GM18873 (cell line): ENCODE results near the gene IMMT.
A peak's percentile ranks its signal among the peaks of the same experiment; 100 is the strongest.
"Not testable (repeated sequence)": the region's sequence is repeated elsewhere in the genome, so short reads cannot be mapped to it uniquely, and the experiment has no call there.

ENCODE experiments used
- ATAC-seq: cut with Tn5 transposase; IDR thresholded peaks from one replicate; pipeline ENCODE4 v1.9.1; 2021; ENCODE audit warnings: mild to moderate bottlenecking, moderate library complexity, moderate number of reproducible peaks; ENCODE audit not compliant: unreplicated experiment, low FRiP score

The IMMT gene

DNA sequence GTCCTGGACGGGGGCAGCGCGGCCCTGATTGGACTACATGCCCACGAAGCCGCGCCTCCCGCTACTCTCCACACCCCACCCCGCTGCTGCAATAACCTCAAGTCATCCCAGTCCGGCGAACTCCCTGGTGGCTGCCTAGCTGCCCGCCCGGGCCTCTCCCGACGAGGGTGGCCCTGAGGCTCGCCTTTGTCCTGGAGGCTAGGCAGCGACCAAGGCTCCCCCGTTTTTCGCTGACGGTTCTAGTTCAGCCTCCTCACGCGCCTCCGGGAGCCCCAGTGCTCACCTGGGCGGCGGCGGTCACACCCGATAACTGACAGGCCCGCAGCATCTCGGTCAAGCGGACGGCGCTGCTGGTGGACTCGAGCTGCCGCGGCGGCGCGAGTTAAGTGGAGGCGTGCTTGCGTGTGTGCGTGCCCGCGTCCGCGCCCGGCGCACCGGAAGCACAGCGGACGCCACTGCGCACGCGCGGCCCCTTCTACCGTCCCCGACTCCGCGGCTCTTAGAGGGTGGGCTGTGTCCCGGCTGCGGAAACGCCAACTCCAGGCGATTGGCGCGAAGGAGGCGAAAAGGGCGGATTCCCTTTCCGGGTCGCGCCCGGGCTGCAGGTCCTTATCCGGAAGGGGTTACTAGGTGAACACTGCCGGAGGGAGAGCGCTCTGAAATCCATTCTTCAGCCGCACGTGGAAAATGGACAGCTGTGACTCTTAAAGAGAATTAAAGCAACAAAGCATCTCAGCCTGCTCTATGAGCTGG, at the start of gene IMMT:
IMMT (minus strand) TSS at position 408 of the 753 bp plus-strand sequence; CDS start at position 328, 80 bp downstream.
- peak; percentile 79 for ATAC-seq

GRCh38 chr2:86244781-86245180, 49.5 kb upstream of the IMMT start:
- not testable (repeated sequence) for ATAC-seq

DNA sequence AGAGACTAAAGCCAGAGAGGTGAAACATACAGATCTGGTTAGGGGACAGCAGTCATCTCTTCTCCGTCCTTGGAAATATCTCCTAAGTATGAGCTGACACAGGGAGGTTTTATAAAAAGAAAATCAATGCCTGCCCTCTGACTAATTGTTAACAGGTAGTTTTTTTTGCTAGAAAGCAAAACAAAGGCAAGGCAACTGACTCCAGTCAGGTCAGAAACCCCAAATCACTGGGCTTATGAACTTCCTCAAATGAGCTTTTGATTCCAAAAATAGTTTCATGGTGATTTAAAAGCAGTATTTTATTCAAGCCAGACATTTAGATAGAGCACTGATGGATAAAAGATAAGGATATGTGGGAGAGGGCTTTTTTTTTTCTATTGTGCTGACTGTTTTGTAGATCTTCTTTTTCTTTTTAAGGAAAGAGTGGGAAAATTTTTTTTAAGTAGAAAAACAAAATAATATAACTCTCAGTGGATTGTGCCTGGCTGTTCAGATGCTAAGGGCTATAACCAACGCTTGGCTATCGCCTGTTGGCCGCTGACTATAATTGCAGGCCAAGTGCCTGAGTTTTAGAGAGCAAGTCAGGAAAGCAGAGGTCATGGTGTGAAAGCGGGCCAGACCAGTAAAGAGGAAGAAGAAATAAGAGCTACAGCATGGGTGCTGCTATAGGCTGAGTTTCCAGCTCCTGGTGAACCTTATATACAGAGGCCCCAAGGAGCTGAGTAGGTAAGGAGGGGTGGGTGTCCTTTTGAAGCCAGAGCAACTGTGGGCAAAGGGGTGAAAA, 48.9 kb upstream of the IMMT start:
- ATAC-seq: no peak

DNA sequence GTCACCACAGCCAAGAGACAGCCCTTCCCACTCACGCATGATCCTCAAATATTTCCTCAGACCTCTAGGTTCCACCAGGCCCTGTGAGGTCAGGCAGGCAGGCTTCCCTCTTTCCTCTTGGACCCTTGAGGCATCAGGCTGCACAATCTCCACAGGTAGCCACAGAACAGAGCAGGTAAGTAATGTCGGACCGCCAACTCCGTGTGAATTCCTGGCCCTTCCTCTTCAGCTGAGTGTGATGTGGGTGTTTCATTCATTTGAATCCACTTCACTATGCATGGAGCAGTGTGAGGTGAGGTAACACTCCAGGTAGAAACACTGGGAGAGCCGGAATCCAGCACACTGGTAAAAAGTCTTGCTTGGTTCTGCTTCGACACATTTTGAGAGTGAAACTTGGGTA, 48.0 kb upstream of the IMMT start:
- ATAC-seq: no peak

- ATAC-seq: no peak
Observed at GRCh38 chr2:86241611-86242010, 46.3 kb upstream of the IMMT start.

DNA sequence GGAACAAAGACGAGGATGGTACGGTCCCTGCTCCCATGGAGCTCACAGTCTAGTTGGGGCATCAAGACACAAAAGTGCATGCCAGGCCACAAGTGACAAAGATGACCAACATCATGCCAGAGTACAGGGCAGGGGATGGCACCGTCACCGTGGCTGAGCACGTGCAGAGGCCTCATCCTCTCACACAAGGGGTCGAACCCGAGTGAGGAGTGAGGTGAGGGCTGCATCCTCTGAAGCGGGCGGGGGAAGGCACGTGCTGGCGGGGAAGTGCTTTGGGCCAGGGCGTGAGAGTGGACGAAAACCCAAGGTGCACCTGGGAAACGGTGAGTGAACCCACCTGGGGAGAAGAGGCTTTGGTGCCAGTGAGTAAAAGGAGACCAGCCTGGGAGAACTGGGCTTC, 45.0 kb upstream of the IMMT start:
- no peak for ATAC-seq

GRCh38 chr2:86239745-86240144, 44.5 kb upstream of the IMMT start:
- no peak for ATAC-seq

- ATAC-seq: no peak
Observed at GRCh38 chr2:86239326-86239725, 44.1 kb upstream of the IMMT start.

GRCh38 chr2:86238354-86238753, 43.1 kb upstream of the IMMT start:
- peak; percentile 85 for ATAC-seq

- ATAC-seq: no peak
Observed at GRCh38 chr2:86237172-86237571, 41.9 kb upstream of the IMMT start.

- no peak for ATAC-seq
Observed at GRCh38 chr2:86235196-86235980, 40.1 kb upstream of the IMMT start.

- ATAC-seq: no peak
Observed at GRCh38 chr2:86234563-86235131, 39.4 kb upstream of the IMMT start.

DNA sequence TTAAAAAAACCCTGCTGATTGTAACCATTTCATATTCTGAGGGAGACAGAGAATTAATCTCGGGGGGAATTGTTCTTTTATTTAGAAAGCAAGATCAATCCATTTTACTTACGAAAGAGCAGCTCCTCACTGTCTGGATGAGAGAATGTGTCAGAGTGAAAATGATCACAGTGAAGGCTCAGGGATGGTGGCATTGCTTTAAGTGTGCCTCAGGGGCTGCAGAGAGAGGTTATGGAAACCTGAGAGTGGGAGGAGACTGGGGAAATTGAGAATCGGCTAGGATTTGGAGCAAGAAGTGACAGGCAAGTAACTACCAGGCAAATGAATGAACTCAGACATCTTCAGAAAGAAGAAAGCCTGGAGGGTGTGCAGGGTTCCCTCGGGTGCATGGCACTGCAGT, 38.2 kb upstream of the IMMT start:
- no peak for ATAC-seq

DNA sequence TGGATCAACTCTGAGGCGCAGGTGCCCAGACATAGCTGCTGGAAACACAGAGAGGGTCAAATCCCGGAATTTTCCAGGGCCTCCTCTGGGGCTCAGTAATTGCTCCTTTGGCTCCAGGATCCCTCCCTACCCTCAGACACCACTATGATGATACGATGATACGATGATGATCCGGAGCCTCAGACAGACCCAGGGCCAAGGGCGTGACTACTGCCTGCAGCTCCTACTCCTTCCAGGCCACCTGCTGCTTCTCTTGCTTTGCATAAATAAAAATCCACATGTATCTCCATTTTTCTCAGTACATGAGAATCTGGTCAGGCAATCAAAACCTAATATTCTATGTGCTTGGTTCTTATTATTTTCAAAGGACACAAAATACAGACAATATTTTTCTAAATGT, 37.6 kb upstream of the IMMT start:
- ATAC-seq: no peak

DNA sequence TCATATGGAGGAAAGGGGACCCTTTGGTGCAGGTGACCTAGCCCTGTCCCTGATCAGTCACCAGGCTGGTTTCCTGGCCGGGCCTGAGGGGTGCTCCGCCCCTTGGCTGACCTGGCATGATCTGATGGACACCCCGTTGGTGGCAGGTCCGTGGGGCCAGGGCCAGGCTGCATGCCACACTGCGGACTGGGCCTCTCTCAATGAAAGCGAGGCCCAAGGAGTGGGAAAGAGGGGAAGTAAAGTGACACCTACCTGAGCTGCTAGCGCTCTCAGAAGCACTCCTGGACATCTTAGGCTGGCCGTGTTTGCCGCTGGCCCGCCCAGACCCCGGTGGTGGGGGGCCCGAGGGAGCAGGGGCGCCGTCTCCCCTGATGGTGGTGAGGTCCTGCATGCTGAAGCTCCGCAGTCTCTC, 37.1 kb upstream of the IMMT start:
- no peak for ATAC-seq

DNA sequence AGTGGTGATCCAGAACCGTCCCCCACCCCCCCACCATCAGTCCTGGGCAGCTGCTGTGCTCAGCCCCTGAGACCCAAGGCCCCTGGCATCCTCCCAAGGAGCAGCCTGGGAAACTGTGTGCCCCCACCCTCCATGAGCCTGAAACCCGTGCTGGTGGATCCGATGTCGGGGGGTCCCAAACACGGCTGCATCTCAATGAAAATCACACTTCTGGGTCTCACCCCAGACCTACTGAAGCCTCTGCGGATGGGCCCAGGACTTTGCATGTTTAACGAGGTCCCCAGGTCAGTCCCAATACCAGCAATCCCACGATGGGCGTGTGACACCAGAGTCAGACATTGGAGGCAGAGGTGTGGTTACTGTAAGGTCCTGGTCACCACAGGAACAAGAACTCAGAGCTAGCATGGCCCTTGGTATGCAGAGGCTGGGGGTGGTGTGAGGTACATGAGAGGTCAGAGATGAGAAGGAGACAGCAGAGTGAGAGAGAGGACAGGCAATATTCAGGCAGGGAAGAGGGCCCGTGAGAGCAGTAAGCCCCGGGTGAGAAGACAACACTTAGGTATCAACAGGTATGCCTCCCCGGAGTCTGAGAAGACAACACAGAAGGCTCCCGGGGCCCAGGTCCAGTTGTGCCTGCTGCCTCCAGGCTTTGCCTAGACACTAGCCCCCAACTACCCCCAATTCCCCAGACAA, 36.6 kb upstream of the IMMT start:
- no peak for ATAC-seq

GRCh38 chr2:86230961-86231360, 35.7 kb upstream of the IMMT start:
- no peak for ATAC-seq

DNA sequence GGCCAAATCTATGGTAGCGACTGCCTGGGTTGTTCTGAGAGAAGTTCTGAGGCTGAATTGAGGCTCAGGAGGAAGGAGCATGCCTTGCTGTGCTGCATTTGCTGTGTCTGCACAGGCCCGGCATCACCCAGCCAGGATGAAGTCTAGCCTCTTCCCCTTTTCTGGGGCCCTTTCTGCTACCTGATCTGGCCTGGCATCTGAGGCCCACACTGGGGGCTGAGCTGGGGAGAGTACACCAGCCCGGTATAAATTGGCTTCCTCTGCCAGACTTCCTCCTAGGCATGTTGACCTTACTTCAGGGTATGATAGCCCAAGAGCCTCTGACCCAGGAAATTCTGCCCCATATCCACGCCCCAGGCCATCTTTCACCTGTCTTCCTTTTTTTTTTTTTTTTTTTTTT, 34.0 kb upstream of the IMMT start:
- ATAC-seq: no peak

DNA sequence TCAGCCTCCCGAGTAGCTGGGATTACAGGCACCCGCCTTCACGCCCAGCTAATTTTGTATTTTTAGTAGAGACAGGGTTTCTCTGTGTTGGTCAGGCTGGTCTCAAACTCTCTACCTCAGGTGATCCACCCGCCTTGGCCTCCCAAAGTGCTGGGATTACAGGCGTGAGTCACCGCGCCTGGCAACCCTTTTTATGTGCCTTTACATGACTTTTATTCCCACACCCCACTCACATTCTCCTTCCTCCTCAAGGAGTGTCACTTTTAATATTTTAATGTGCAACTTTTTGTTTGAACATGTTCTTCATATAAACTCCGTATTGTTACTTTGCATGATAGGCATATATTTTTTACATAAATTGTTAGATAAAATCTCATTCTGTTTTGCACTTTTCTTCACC, 33.3 kb upstream of the IMMT start:
- ATAC-seq: not testable (repeated sequence)

DNA sequence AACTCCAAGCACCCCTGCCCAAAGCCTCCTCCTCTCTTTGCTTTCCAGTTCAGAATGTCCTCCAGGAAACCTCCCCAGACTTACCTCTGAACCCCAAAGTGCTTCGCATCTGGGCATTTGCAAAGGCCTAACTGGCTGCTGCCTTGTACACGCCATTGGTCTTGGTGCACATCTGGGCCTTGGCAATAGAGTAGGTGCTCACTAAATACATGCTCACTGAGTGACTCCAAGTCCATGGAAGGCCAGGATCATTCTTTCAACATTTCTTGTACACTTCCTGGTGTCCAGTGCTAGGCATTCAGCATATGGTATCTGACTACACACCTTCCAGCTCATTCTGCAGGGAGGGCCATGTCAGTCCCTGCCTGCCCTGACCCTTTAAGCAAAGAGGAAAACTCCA, 32.4 kb upstream of the IMMT start:
- ATAC-seq: no peak
